ENCODE results near the gene BCO1. TPM values are rescaled to one million over a fixed set of nuclear protein-coding genes. Genes with fewer than 3 reads are reported as not detected.

BCO1 gene
- total and polyA plus RNA-seq, 2 of the 4 experiments (the other 2 are of a cell fraction) = not detected

DNA sequence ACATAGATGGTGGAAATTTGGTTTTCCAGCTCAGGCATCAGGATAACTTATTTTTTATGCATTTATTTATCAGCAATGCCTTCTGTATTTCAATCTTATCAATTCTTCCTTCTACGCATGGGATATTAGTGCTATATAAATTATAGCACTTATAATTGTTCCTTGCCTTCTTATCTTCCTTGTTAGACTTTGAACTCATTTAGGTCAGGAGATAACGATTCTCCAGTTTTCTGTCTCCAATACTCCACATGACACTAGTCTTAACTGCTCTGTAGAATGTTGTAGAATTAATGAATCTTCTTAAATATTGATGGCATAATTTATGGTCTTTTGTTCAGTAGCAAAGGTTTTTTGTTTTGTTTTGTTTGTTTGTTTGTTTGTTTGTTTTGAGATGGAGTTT lies 10.7 kb upstream of the BCO1 start:
- no peak overlapping the region for H4K5ac ChIP-seq (ENCODE audit: low read depth, low read length)
- no peak overlapping the region for H2BK20ac ChIP-seq (ENCODE audit: low read depth, low read length)
- H3K9me3 ChIP-seq (ENCODE audit: control insufficient read depth, insufficient read depth, low read length) = no peaks in the 10 kb centered on the region
- POLR2A ChIA-PET (ENCODE audit: unreplicated experiment) = no interaction called here
- no peak overlapping the region for H2AFZ ChIP-seq (replicated peaks; ENCODE audit: low read length, poor library complexity)
- no peak overlapping the region for H2BK15ac ChIP-seq (ENCODE audit: low read depth, low read length)
- ATAC-seq (ENCODE audit: low read depth) = no peak
- dilution Hi-C loops (cut with HindIII; ENCODE audit: low sequenced_read_pairs, unreplicated experiment) = no loop called here
- H3K4me3 ChIP-seq (ENCODE audit: insufficient read depth, low read depth, low read length) = no peak overlapping the region
- H3K14ac ChIP-seq (replicated peaks; ENCODE audit: low read depth, low read length) = no peak overlapping the region
- CTCF ChIA-PET = no interaction called here
- H4K8ac ChIP-seq (ENCODE audit: low read depth in 2 of 2, low read length in 2 of 2) = no peak overlapping the region
- H2BK5ac ChIP-seq (ENCODE audit: low read depth, low read length, poor library complexity, severe bottlenecking) = no peak overlapping the region
- no peak overlapping the region for H3K56ac ChIP-seq (ENCODE audit: extremely low read depth, insufficient read depth, low read length)
- no peak for DNase-seq
- in situ Hi-C loops (cut with MboI; ENCODE audit: low sequenced_read_pairs) = no loop called here
- no peak overlapping the region for H3K9ac ChIP-seq (ENCODE audit: low read depth, low read length)
- no peak overlapping the region for H3K27ac ChIP-seq (ENCODE audit: insufficient read depth, low read length)
- no peaks in the 10 kb centered on the region for H3K79me1 ChIP-seq (ENCODE audit: low read depth in 1 of 2, low read length in 2 of 2)
- no TSS peak for BruUV-seq (replicated peaks)
- no peak overlapping the region for H3K4me2 ChIP-seq (ENCODE audit: low read depth, low read length)
- no peaks in the 10 kb centered on the region for H3K9me1 ChIP-seq (ENCODE audit: insufficient read depth, low read length)
- no peak overlapping the region for H2BK120ac ChIP-seq (ENCODE audit: low read depth, low read length)
- intact Hi-C loops (cut with micrococcal nuclease) = no loop called here
- H2AK9ac ChIP-seq (replicated peaks; ENCODE audit: low read depth, low read length, poor library complexity) = no peak overlapping the region
- H3K18ac ChIP-seq (ENCODE audit: low read depth, low read length) = no peak overlapping the region
- H3K4ac ChIP-seq (ENCODE audit: low read depth, low read length) = no peak overlapping the region
- no peaks in the 10 kb centered on the region for H3K4me1 ChIP-seq (ENCODE audit: control insufficient read depth, insufficient read depth, low read length)
- WGBS, 2 experiments (ENCODE audit: extremely low coverage in 2 of 2, insufficient read length in 1 of 2) = no CpG with 5 or more reads among the region's 2 CpGs
- H3K23ac ChIP-seq (ENCODE audit: low read depth, low read length) = no peak overlapping the region
- H4K91ac ChIP-seq (ENCODE audit: insufficient read depth, low read depth, low read length) = no peak overlapping the region
- peaks cover 35% of the 10 kb centered on the region for H3K27me3 ChIP-seq (ENCODE audit: control insufficient read depth, insufficient read depth, low read length)
- no peaks in the 10 kb centered on the region for H4K20me1 ChIP-seq (ENCODE audit: insufficient read depth, low read length)
- no peaks in the 10 kb centered on the region for H3K36me3 ChIP-seq (ENCODE audit: control insufficient read depth, insufficient read depth, low read length)
- H2AK5ac ChIP-seq (ENCODE audit: low read depth, low read length) = no peak overlapping the region
- TF ChIP-seq RFX5 (IDR thresholded peaks at IDR 0.05; ENCODE audit: low read depth, low read length) (no peak), MXI1 (IDR thresholded peaks at IDR 0.05; ENCODE audit: borderline replicate concordance, low read depth, low read length) (no peak), RAD21 (IDR thresholded peaks at IDR 0.05; ENCODE audit: low read length) (no peak), MAFK (IDR thresholded peaks at IDR 0.05; ENCODE audit: low read depth, low read length) (no peak), SMC3 (IDR thresholded peaks at IDR 0.05; ENCODE audit: low read depth, low read length) (no peak), BHLHE40 (IDR thresholded peaks at IDR 0.05; ENCODE audit: low read depth, low read length) (no peak), RCOR1 (IDR thresholded peaks at IDR 0.05; ENCODE audit: insufficient replicate concordance, low read length) (no peak), MAZ (IDR thresholded peaks at IDR 0.05; ENCODE audit: borderline replicate concordance, low read depth, low read length) (no peak), CHD1 (IDR thresholded peaks at IDR 0.05; ENCODE audit: low read depth, low read length) (no peak), POLR2A (IDR thresholded peaks at IDR 0.05; ENCODE audit: low read depth, low read length) (no peak)
- TF ChIP-seq, protein P1, sequence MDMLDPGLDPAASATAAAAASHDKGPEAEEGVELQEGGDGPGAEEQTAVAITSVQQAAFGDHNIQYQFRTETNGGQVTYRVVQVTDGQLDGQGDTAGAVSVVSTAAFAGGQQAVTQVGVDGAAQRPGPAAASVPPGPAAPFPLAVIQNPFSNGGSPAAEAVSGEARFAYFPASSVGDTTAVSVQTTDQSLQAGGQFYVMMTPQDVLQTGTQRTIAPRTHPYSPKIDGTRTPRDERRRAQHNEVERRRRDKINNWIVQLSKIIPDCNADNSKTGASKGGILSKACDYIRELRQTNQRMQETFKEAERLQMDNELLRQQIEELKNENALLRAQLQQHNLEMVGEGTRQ (IDR thresholded peaks at IDR 0.05; ENCODE audit: low read depth, low read length) = no peak
- TF ChIP-seq, protein P2, sequence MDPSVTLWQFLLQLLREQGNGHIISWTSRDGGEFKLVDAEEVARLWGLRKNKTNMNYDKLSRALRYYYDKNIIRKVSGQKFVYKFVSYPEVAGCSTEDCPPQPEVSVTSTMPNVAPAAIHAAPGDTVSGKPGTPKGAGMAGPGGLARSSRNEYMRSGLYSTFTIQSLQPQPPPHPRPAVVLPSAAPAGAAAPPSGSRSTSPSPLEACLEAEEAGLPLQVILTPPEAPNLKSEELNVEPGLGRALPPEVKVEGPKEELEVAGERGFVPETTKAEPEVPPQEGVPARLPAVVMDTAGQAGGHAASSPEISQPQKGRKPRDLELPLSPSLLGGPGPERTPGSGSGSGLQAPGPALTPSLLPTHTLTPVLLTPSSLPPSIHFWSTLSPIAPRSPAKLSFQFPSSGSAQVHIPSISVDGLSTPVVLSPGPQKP (IDR thresholded peaks at IDR 0.05; ENCODE audit: borderline replicate concordance, low read depth, low read length) = no peak
- TF ChIP-seq, protein P3, sequence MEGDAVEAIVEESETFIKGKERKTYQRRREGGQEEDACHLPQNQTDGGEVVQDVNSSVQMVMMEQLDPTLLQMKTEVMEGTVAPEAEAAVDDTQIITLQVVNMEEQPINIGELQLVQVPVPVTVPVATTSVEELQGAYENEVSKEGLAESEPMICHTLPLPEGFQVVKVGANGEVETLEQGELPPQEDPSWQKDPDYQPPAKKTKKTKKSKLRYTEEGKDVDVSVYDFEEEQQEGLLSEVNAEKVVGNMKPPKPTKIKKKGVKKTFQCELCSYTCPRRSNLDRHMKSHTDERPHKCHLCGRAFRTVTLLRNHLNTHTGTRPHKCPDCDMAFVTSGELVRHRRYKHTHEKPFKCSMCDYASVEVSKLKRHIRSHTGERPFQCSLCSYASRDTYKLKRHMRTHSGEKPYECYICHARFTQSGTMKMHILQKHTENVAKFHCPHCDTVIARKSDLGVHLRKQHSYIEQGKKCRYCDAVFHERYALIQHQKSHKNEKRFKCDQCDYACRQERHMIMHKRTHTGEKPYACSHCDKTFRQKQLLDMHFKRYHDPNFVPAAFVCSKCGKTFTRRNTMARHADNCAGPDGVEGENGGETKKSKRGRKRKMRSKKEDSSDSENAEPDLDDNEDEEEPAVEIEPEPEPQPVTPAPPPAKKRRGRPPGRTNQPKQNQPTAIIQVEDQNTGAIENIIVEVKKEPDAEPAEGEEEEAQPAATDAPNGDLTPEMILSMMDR (conservative IDR thresholded peaks at IDR 0.05; ENCODE audit: low read depth, low read length) = no peak

Measured in IMR-90 (cell line).